ENCODE data around the gene OAF. TPM values are rescaled to one million over a fixed set of nuclear protein-coding genes. Genes with fewer than 3 reads are reported as not detected.

Gene OAF
- total and polyA plus RNA-seq, 2 donors (not counting 1 experiment from before 2014, with no cell fraction given), result 1.3 to 1.9 TPM

- WGBS (ENCODE audit: insufficient coverage), result 11% methylated on average over 19 of the region's 24 CpGs
- no peaks in the 10 kb centered on the region for H4K20me1 ChIP-seq (ENCODE audit: control insufficient read depth, insufficient read depth, low read length, poor library complexity, severe bottlenecking)
These were observed 38.5 kb upstream of the OAF start for GRCh38 chr11:120172054-120172911.

More at GRCh38 chr11:120172054-120172911, 38.5 kb upstream of the OAF start:
- H3K4me2 ChIP-seq (replicated peaks; ENCODE audit: low read depth, low read length, poor library complexity, severe bottlenecking), result peak overlapping the region; percentile 41
- POLR2A ChIA-PET, result no interaction called here
- H3K79me2 ChIP-seq (ENCODE audit: control insufficient read depth, insufficient read depth, low read length), result no peaks in the 10 kb centered on the region
- peaks cover 0 to 58% (median 26%) of the 10 kb centered on the region in 4 experiments for H3K27me3 ChIP-seq (replicated peaks in 1 of 4; ENCODE audit: control extremely low read depth in 1 of 4, control insufficient read depth in 3 of 4, insufficient read depth in 4 of 4, low read length in 3 of 4)
- DNase-seq (peak; percentile 41), ATAC-seq (ENCODE audit: low read depth) (peak; percentile 36)
- Mint-ChIP-seq H3K4me3 (no peak overlapping the region), H3K4me1 (peaks cover 14% of the 10 kb centered on the region), H3K27ac (no peak overlapping the region), H3K9me3 (ENCODE audit: insufficient read depth) (no peaks in the 10 kb centered on the region), H3K27me3 (peaks cover 51% of the 10 kb centered on the region)
- H3K4me1 ChIP-seq (ENCODE audit: control insufficient read depth in 2 of 2, insufficient read depth in 2 of 2, low read length in 2 of 2), result peaks cover 17 to 19% of the 10 kb centered on the region in 2 donors
- H3K9ac ChIP-seq (ENCODE audit: low read length), result no peak overlapping the region
- peaks cover 0 to 19% (median 0%) of the 10 kb centered on the region in 3 donors for H3K9me3 ChIP-seq (ENCODE audit: control extremely low read depth in 1 of 3, control insufficient read depth in 2 of 3, insufficient read depth in 1 of 3, low read length in 2 of 3)
- intact Hi-C loops (cut with micrococcal nuclease), result no loop called here
- no peak overlapping the region for H3K27ac ChIP-seq (ENCODE audit: low read length in 2 of 2)
- no peak overlapping the region for H3K4me3 ChIP-seq (ENCODE audit: control extremely low read depth in 1 of 5, extremely low read depth in 1 of 5, insufficient read depth in 1 of 5, low read depth in 2 of 5, low read length in 4 of 5)
- H2AFZ ChIP-seq (ENCODE audit: insufficient read depth, low read depth, low read length, poor library complexity, severe bottlenecking), result no peak overlapping the region
- CTCF ChIA-PET, result interaction anchor here (1.0 to 1.5 kb wide), 3 partner anchors 57 to 547 kb away, joined by 3 to 6 read pairs (median 3); no protein-coding TSS in a partner anchor
- peak; percentile 13 for TF ChIP-seq CTCF (IDR thresholded peaks at IDR 0.05)
- no peak for TF ChIP-seq EZH2 (IDR thresholded peaks at IDR 0.05; ENCODE audit: borderline replicate concordance, insufficient read depth, low read depth, low read length, poor library complexity, severe bottlenecking)
- no peaks in the 10 kb centered on the region for H3K36me3 ChIP-seq (replicated peaks in 1 of 2; ENCODE audit: control extremely low read depth in 1 of 2, control insufficient read depth in 1 of 2, extremely low read depth in 1 of 2, insufficient read depth in 2 of 2, low read length in 1 of 2)
